ENCODE results near the gene UNC93B1. TPM values are rescaled to one million over a fixed set of nuclear protein-coding genes. Genes with fewer than 3 reads are reported as not detected.
A peak's percentile ranks its signal among the peaks of the same experiment; 100 is the strongest.

UNC93B1 gene
- total RNA-seq = 5.0 TPM
- 1 to 10 TPM; 5.4 to 8.7 (median 6.5) TPM for polyA plus RNA-seq (ENCODE audit: insufficient read depth in 1 of 8, insufficient read length in 8 of 8, low replicate concordance in 1 of 8)
- long read RNA-seq, donor 1 = 0 reads
- long read RNA-seq, donor 2 = 0 reads
- long read RNA-seq, donor 3, transcript UNC93B1-201 (11 exons, 2,316 nt) = major isoform, 8 of 9 reads
- long read RNA-seq, donor 3, partial matches to known transcripts = 0 of 9 reads
- long read RNA-seq, donor 3, other reads (novel, unspliced or antisense) = 0 of 9 reads
- long read RNA-seq, donor 4, partial matches to known transcripts = 0 of 1 reads
- long read RNA-seq, donor 4, other reads (novel, unspliced or antisense) = 0 of 1 reads
- long read RNA-seq, donor 5 = 0 reads
- long read RNA-seq, donor 6, partial matches to known transcripts = 0 of 5 reads
- long read RNA-seq, donor 6, other reads (novel, unspliced or antisense) = 0 of 5 reads
- long read RNA-seq, donor 7 = 0 reads
- long read RNA-seq, donor 8, partial matches to known transcripts = 0 of 1 reads
- long read RNA-seq, donor 8, other reads (novel, unspliced or antisense) = 0 of 1 reads
- long read RNA-seq, donor 9, partial matches to known transcripts = 0 of 1 reads
- long read RNA-seq, donor 9, other reads (novel, unspliced or antisense) = 0 of 1 reads
- long read RNA-seq, donor 10, partial matches to known transcripts = 0 of 2 reads
- long read RNA-seq, donor 10, other reads (novel, unspliced or antisense) = 0 of 2 reads
- long read RNA-seq, donor 11, partial matches to known transcripts = 0 of 2 reads
- long read RNA-seq, donor 11, other reads (novel, unspliced or antisense) = 0 of 2 reads

- WGBS (ENCODE audit: insufficient coverage) = 3% methylated on average over 58 of the region's 64 CpGs
- Histone ChIP-seq H3K36me3 (ENCODE audit: control insufficient read depth, insufficient read depth, low read length) (no peaks in the 10 kb centered on the region), H3K27ac (ENCODE audit: low read length) (no peak within 1 kb of the TSS), H3K9me3 (replicated peaks; ENCODE audit: control insufficient read depth, low read depth, low read length) (no peaks in the 10 kb centered on the region), H3K4me3 (ENCODE audit: low read length) (peak within 1 kb of the TSS; percentile 46), H3K27me3 (ENCODE audit: control insufficient read depth, insufficient read depth, low read length) (peaks cover 4% of the 10 kb centered on the region), H3K4me1 (ENCODE audit: control insufficient read depth, insufficient read depth, low read length) (peaks cover 25% of the 10 kb centered on the region)
- peak; percentile 88 for DNase-seq
Measured at GRCh38 chr11:68003846-68004550, at the start of gene UNC93B1. Gene UNC93B1 (minus strand): TSS chr11:68004097. CDS start chr11:68004043, 54 bp downstream.

- Histone ChIP-seq H3K4me3 (ENCODE audit: low read length) (no peak overlapping the region), H3K9me3 (replicated peaks; ENCODE audit: control insufficient read depth, low read depth, low read length) (no peaks in the 10 kb centered on the region), H3K36me3 (ENCODE audit: control insufficient read depth, insufficient read depth, low read length) (peaks cover 27% of the 10 kb centered on the region), H3K4me1 (ENCODE audit: control insufficient read depth, insufficient read depth, low read length) (peaks cover 8% of the 10 kb centered on the region), H3K27me3 (ENCODE audit: control insufficient read depth, insufficient read depth, low read length) (no peaks in the 10 kb centered on the region), H3K27ac (ENCODE audit: low read length) (no peak overlapping the region)
- peak; percentile 32 for DNase-seq
- 51% methylated on average over 8 of the region's 9 CpGs for WGBS (ENCODE audit: insufficient coverage)
Measured at GRCh38 chr11:68053117-68053516, 49.2 kb upstream of the UNC93B1 start.

GRCh38 chr11:68052137-68052873 lies 48.4 kb upstream of the UNC93B1 start:
- no peak overlapping the region for H3K27ac ChIP-seq (ENCODE audit: low read length)
- H3K9me3 ChIP-seq (replicated peaks; ENCODE audit: control insufficient read depth, low read depth, low read length) = no peaks in the 10 kb centered on the region
- no peak for DNase-seq
- no peaks in the 10 kb centered on the region for H3K27me3 ChIP-seq (ENCODE audit: control insufficient read depth, insufficient read depth, low read length)
- H3K36me3 ChIP-seq (ENCODE audit: control insufficient read depth, insufficient read depth, low read length) = peaks cover 27% of the 10 kb centered on the region
- H3K4me1 ChIP-seq (ENCODE audit: control insufficient read depth, insufficient read depth, low read length) = peaks cover 8% of the 10 kb centered on the region
- H3K4me3 ChIP-seq (ENCODE audit: low read length) = no peak overlapping the region
- WGBS (ENCODE audit: insufficient coverage) = 84% methylated on average over 14 of the region's 15 CpGs

- H3K36me3 ChIP-seq (ENCODE audit: control insufficient read depth, insufficient read depth, low read length) = peaks cover 27% of the 10 kb centered on the region
- no peaks in the 10 kb centered on the region for H3K27me3 ChIP-seq (ENCODE audit: control insufficient read depth, insufficient read depth, low read length)
- H3K4me3 ChIP-seq (ENCODE audit: low read length) = no peak overlapping the region
- DNase-seq = peak; percentile 40
- 58% methylated on average over 12 of the region's 14 CpGs for WGBS (ENCODE audit: insufficient coverage)
- H3K4me1 ChIP-seq (ENCODE audit: control insufficient read depth, insufficient read depth, low read length) = peaks cover 8% of the 10 kb centered on the region
- no peak overlapping the region for H3K27ac ChIP-seq (ENCODE audit: low read length)
- H3K9me3 ChIP-seq (replicated peaks; ENCODE audit: control insufficient read depth, low read depth, low read length) = no peaks in the 10 kb centered on the region
Measured at GRCh38 chr11:68051191-68052136, 47.6 kb upstream of the UNC93B1 start.

- no peak for DNase-seq
- H3K4me3 ChIP-seq (ENCODE audit: low read length) = no peak overlapping the region
- no peaks in the 10 kb centered on the region for H3K27me3 ChIP-seq (ENCODE audit: control insufficient read depth, insufficient read depth, low read length)
- no peaks in the 10 kb centered on the region for H3K9me3 ChIP-seq (replicated peaks; ENCODE audit: control insufficient read depth, low read depth, low read length)
- peaks cover 27% of the 10 kb centered on the region for H3K36me3 ChIP-seq (ENCODE audit: control insufficient read depth, insufficient read depth, low read length)
- peaks cover 8% of the 10 kb centered on the region for H3K4me1 ChIP-seq (ENCODE audit: control insufficient read depth, insufficient read depth, low read length)
- 90% methylated on average over 12 of the region's 18 CpGs for WGBS (ENCODE audit: insufficient coverage)
- no peak overlapping the region for H3K27ac ChIP-seq (ENCODE audit: low read length)
Measured at GRCh38 chr11:68050371-68050841, 46.5 kb upstream of the UNC93B1 start.

- 82% methylated on average over 40 of the region's 40 CpGs for WGBS (ENCODE audit: insufficient coverage)
- peaks cover 31% of the 10 kb centered on the region for H3K36me3 ChIP-seq (ENCODE audit: control insufficient read depth, insufficient read depth, low read length)
- DNase-seq = no peak
Measured at GRCh38 chr11:68049509-68050370, 45.8 kb upstream of the UNC93B1 start.

GRCh38 chr11:68048681-68049508 lies 45.0 kb upstream of the UNC93B1 start:
- no peak overlapping the region for H3K27ac ChIP-seq (ENCODE audit: low read length)
- H3K4me3 ChIP-seq (ENCODE audit: low read length) = no peak overlapping the region
- no peaks in the 10 kb centered on the region for H3K9me3 ChIP-seq (replicated peaks; ENCODE audit: control insufficient read depth, low read depth, low read length)
- H3K4me1 ChIP-seq (ENCODE audit: control insufficient read depth, insufficient read depth, low read length) = peaks cover 14% of the 10 kb centered on the region
- WGBS (ENCODE audit: insufficient coverage) = 85% methylated on average over 27 of the region's 35 CpGs
- peaks cover 36% of the 10 kb centered on the region for H3K36me3 ChIP-seq (ENCODE audit: control insufficient read depth, insufficient read depth, low read length)
- no peak for DNase-seq
- H3K27me3 ChIP-seq (ENCODE audit: control insufficient read depth, insufficient read depth, low read length) = no peaks in the 10 kb centered on the region

More at GRCh38 chr11:68049509-68050370, 45.8 kb upstream of the UNC93B1 start:
- no peaks in the 10 kb centered on the region for H3K9me3 ChIP-seq (replicated peaks; ENCODE audit: control insufficient read depth, low read depth, low read length)
- H3K4me3 ChIP-seq (ENCODE audit: low read length) = no peak overlapping the region
- H3K4me1 ChIP-seq (ENCODE audit: control insufficient read depth, insufficient read depth, low read length) = peaks cover 8% of the 10 kb centered on the region
- H3K27ac ChIP-seq (ENCODE audit: low read length) = no peak overlapping the region
- H3K27me3 ChIP-seq (ENCODE audit: control insufficient read depth, insufficient read depth, low read length) = no peaks in the 10 kb centered on the region
